Posterior vena cava (tissue), 2 donors: ENCODE data around the gene IL17RD. TPM values are rescaled to one million over a fixed set of nuclear protein-coding genes. Genes with fewer than 3 reads are reported as not detected.

Experiments
- DNase-seq: peaks from one replicate; pipeline ENCODE4 v3.0.0-alpha.2; 2020; ENCODE audit warnings: low spot score
- intact Hi-C, 2 donors: fragments of 100-400 bp; cut with DNase I; formaldehyde crosslinking; loops; one replicate each; pipeline versions ENCODE4 v1.14.1 to v1.14.2; 2022 to 2023
- total RNA-seq, 2 donors: library from RNA; stranded (reverse); fragmentation: NEBNext Ultra II Directional; extraction: Animal tissue kit (Norgen Biotek cat#: 25700); gene quantifications; one replicate each; pipeline ENCODE4 v1.2.1, GENCODE V29; 2021
- donor health status: DM: yes; HTN: yes; CAD: no.
- donor health status: DM: yes; HTN: yes; CAD: no.

The IL17RD gene
- total RNA-seq, 2 donors from 2014 or later, result 17.9 to 22.9 TPM

GRCh38 chr3:57080171-57080570 lies 85.0 kb downstream of the IL17RD start:
- intact Hi-C loops, result no loop called here
- peak; percentile 68 for DNase-seq

DNA sequence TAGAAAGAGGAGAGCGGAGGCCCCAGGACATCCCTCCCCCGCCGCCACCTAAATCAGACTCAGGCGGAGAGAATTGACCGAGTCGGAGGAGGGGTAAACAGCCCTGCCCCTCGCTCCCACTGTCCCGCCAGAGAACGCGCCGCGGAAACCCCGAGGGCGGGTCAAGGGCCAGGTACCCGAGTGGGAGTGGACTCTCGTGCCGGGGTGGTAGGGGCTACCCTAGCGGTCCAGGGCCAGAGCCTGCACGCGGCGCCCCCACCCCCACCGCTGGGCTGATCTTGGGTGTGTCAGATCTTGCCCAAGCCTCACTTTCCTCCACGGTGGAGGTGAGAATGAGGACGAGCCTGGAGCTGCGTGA lies 85.7 kb downstream of the IL17RD start:
- intact Hi-C loops, result loop anchor here in 1 of 2 donors (10.0 kb wide), 1 partner anchor 75 kb away; no protein-coding TSS in a partner anchor
- peak; percentile 83 for DNase-seq

DNA sequence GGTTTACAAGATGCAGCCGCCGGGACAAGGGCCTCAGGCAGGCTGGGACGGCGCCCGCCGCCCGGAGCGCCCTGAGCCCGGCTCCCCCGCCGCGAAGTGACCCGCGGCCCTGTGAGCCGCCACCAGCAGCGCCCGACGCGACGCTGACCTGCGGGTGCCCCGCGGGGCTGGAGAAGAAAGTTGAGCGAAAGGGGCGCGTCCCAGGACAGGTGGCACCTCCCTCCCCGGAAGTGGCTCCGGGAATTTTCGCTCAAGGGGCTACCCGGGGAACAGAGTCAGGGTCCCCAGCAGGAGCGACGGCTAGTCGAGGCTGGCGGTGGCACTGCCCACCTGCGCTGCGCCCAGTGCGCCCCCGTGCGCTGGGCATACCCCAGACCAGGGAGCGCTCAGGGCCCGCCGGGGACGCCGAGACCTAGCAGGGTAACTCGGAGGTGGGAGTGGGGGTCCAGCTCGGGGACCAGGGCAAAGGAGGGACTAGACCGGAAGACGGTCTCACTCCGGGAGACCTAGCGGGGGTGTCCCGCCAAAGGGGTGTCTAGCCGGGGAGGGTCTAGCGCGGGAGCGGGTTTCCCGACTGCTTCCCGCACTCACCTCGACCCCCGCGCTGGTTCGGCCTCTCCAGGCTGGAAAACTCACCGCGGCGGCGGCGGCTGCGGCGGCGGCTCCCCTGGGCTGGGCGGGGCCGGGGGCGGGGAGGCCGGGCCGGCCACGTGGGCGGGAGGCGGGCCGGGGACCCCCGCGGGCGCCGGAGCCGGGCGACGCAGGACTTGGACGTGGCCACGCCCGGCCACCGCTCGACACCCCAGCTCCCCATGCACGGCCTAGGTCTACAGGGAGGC lies 86.3 kb downstream of the IL17RD start:
- peak; percentile 85 for DNase-seq
- intact Hi-C loops, result loop anchor here in 1 of 2 donors (10.0 kb wide), 1 partner anchor 74 kb away; no protein-coding TSS in a partner anchor

DNA sequence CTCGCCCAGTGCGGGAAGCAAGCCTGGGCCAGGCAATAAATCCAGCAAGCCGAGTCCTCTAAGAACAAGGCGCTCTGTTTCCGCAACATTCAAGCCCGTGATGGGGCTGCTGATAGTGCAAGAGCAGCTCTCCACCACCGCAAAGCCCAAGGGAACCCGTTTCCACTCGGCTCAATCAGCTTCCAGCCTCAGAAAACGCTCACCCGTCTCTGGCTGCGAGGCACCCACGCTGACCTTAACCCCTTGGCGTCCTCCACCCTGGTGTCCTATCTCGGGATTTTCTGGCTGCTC lies 86.9 kb downstream of the IL17RD start:
- peak; percentile 91 for DNase-seq
- intact Hi-C loops, result loop anchor here in 1 of 2 donors (10.0 kb wide), 1 partner anchor 73 kb away; no protein-coding TSS in a partner anchor

DNA sequence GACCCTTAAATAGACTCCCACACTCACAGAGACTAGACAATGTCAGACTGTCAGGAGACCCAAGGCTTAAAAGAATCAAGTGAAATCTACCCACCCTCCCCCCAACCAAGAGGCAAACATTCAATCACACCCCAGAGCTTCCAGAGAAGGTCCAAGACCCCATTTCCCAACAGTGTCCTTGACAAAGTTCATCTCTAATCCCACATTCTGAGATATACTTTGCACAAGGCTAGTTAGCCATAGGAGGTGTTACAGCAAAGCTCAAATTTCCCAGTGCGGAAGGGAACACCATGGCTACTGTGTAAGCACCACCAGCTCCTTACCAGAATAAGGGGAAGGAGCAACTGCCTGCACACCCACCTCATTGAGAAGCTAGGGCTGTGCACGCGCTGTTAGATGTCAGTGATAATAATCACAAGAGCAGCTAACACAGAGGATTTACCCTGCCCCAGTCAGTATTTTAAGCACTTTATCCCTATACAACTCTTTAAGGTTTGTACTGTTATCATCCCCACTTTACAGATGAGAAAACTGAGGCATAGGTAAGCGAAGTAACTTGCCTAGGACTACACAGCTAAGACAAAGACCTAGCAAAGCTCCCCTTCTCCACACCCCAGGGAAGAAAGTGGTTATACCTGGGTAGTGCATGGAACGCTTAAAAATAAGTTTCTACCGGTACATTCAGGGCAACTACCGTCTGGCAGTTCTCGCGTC lies 87.4 kb downstream of the IL17RD start:
- DNase-seq, result peak; percentile 10
- intact Hi-C loops, result loop anchor here in 1 of 2 donors (10.0 kb wide), 1 partner anchor 73 kb away; no protein-coding TSS in a partner anchor

DNA sequence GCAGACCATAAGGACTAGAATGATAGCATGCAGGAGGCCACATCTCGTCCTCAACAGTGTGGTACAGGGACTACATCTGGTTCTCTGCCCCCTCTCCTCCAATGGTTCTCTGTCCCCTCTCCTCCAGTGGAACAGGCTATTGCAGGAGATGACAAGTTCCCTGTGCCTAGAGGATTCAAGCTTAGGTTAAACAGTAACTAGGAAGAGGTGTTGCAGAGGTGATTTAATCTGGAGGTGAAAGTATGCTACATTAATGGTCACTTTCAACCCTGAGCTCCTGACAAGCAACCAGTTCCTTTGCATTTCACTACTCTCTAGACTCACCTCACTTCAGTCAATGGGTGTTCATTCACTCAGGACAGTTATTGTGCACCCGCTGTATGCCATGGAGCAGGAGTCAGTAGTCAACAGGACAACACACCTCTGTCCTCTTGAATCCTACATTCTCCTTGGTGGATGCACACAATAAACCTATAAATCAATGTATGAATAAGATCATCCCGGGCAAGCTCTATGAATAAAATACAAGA lies 88.7 kb downstream of the IL17RD start:
- intact Hi-C loops, result loop anchor here in 1 of 2 donors (10.0 kb wide), 1 partner anchor 72 kb away; no protein-coding TSS in a partner anchor
- DNase-seq, result no peak

GRCh38 chr3:57074135-57074534 lies 91.0 kb downstream of the IL17RD start:
- intact Hi-C loops, result loop anchor here in 1 of 2 donors (10.0 kb wide), 1 partner anchor 69 kb away; no protein-coding TSS in a partner anchor
- no peak for DNase-seq

DNA sequence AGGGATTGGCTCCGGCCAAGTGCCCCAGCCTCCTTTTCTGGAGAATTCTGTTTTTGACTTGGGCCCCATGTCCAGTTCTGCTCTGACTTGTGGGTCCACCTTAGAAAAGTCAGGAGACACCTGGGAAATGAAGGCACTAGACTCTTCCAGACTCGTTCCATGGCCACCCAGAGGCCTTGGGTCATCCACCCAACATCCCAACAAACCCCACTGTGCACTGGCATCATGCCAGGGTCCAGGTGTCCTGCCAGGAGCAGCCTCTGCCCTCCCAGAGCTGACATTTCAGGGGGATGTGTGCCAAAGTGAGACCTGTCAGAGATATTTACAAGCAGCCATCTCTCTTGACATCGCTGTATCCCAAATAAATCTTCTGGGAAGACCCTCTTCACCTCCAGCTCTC lies 91.5 kb downstream of the IL17RD start:
- intact Hi-C loops, result loop anchor here in 1 of 2 donors (10.0 kb wide), 1 partner anchor 69 kb away; no protein-coding TSS in a partner anchor
- DNase-seq, result no peak

DNA sequence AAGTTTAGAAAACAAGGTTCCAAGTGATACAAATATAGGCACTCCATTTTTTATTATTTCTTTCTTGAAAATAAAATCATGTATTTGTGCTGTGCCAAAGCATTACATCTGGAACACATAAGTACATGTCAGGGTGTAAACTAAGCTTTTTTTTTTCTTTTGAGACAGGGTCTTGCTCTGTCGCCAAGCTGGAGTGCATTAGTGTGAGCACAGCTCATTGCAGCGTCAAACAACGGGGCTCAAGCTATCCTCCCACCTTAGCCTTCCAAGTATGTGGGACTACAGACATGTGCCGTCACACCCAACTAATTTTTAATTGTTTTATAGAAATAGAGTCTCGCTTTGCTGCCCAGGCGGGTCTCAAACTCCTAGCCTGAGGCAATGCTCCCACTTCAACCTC lies 95.7 kb downstream of the IL17RD start:
- DNase-seq, result no peak
- intact Hi-C loops, result no loop called here

GRCh38 chr3:57068437-57069089 lies 96.6 kb downstream of the IL17RD start:
- intact Hi-C loops, result no loop called here
- peak; percentile 89 for DNase-seq

GRCh38 chr3:57066471-57066870 lies 98.7 kb downstream of the IL17RD start:
- DNase-seq, result no peak
- intact Hi-C loops, result no loop called here

DNA sequence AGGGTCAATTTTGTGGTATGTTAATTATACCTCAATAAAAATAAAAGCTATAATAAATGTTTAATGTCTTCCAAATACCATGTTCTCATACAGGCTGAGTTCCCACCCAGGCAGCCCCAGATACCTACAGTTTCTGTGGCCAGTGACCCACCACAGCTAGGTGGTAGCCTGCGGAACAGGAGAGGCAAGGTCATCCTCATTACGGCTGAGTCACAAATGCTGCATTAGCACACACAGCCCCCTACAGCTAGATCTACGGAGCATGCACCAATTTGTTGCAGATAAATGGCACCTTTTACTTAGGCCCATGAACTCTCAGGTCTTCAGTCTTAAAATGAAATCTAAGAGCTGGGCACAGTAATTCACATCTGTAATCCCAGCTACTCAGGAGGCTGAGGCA lies 99.6 kb downstream of the IL17RD start:
- DNase-seq, result no peak
- intact Hi-C loops, result no loop called here

- no peak for DNase-seq
- intact Hi-C loops, result no loop called here
These were observed 100.6 kb downstream of the IL17RD start for GRCh38 chr3:57064572-57064971.

DNA sequence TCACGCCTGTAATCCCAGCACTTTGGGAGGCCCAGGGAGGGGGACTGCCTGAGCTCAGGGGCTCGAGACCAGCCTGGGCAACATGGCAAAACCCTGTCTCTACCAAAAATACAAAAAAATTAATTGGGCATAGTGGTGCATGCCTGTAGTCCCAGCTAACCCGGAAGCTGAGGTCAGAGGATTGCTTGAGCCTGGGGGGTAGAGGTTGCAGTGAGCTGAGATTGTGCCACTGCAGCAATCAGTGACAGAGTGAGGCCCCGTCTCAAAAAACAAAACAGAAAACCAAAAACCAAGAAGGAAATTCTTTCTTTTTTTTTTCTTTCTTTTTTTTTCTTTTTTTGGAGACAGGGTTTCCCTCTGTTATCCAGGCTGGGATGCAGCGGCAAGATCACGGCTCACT lies 101.2 kb downstream of the IL17RD start:
- intact Hi-C loops, result no loop called here
- no peak for DNase-seq

DNA sequence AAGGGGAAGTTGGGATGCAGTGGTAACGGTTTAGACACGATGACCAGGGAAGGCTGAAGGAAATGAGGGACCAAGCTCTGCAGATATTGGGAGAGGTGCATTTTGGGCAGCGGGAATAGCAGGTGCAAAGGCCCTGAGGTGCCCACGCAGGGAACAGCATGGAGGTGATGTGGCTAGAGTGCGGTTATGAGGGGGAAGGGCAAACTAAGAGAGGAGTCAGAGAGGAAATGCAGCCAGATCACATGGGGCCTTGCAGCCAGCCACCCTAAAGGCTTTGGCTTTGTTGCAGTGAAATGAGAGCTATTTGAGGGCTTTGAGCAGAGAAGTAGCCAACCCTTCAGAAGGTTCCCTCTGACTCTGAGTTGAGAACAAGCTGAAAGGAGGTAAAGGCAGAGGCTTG lies 102.1 kb downstream of the IL17RD start:
- intact Hi-C loops, result no loop called here
- DNase-seq, result no peak

DNA sequence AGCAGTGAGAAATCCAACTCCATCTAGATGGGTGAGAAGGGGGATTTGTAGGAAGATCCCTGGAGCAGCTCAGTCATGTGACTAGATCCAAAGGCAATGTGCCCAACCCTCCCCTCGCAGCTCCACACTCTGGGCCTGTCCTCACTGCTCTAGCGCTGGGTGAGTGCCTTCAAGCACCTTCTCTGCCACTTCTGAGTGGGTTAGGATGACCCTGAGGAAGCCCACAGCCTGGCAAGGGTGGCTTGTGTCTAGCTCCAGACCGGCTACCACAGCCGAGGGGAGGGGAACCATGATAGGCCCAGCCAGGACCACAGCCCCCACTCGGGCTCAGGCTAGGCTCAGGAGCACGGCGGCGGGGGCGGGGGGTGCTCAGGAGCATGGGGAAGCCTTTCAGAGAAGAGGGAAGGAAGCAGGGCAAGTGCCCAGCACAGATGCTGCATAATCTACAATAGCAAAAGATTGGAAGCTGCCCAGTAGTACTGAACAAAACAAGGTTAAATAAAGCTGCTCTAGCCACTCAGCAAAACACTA lies 103.0 kb downstream of the IL17RD start:
- no peak for DNase-seq

DNA sequence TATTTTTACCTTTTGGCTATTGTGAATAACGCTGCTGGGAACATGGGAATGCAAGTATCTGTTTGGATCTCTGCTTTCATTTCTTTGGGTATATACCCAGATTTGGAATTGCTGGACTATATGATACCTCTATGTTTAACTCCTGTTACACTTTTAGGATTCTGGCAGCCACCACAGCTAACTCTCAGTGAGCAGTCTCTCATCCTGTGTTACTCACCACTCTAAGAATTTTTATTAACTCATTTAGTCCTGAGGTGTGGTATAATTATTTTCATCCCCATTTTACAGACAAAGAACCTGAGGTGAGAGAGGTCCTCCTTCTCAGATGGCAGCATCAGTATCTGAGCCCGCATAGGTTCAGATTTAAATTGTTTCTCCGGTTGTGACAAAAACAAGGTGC lies 103.6 kb downstream of the IL17RD start:
- intact Hi-C loops, result no loop called here
- no peak for DNase-seq

More for the DNA sequence above, 103.0 kb downstream of the IL17RD start:
- intact Hi-C loops, result no loop called here

DNA sequence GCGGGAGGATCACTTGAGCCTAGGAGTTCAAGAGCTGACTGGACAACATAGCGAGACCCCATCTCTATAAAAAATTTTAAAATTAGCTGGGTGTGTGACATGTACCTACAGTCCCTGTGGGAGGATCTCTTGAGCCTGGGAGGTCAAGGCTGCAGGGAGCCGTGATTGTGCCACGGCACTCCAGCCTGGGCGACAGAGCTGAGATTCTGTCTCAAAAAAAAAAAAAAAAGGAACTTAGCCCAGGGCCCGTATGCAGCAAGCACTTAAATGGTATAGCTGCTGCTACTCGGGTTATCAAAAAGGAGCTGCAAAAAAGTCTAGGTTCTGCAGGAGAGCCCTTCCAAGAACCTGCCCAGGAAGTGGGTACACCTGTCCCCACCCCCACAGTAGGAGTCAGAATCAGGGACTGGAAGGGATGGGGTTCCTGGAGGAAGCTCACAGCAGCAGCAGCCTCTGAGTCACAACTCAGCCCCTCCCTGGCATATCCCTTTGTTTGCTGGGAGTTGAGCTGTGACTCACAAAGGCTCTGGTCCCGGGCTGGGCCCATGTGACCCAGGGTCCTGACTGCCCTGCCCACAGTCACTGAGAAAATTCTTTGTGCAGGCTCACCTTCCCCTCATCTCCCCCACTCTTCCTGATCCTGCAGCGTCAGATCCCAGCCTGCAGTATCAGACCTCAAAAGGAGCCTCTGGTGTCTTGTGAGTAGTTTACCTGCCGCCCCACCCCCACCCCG lies 104.9 kb downstream of the IL17RD start, which contains the start of gene SPATA12:
Gene SPATA12, plus strand, starts transcription at position 576 of the 733 bp plus-strand sequence. CDS start 13,031 bp downstream, outside the sequence.
- intact Hi-C loops, result no loop called here
- peak; percentile 91 for DNase-seq

DNA sequence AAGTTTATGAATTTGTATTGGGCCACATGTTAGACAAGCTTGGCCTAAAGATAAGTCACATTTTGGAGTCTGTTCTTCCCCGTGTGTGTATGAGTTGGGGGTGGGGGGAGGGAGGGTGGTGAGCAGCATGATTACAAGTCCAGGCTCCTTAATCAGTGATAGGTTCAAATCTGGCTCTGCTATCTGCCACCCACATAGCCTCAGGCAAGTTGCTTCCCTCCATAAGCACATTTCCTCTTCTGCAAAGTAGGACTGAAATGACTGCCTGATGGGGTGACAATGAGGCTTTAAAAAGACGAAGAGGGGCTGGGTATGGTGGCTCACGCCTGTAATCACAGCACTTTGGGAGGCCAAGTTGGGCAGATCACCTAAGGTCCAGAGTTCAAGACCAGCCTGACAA lies 105.7 kb downstream of the IL17RD start:
- DNase-seq, result no peak
- intact Hi-C loops, result no loop called here
